HepG2 (cell line): ENCODE measurements around the gene HBS1L. TPM values are rescaled to one million over a fixed set of nuclear protein-coding genes. Genes with fewer than 3 reads are reported as not detected.

Experiments
- BORCS8-MEF2B ChIP-seq: sonication (generic); formaldehyde crosslinking; IDR thresholded peaks from 2 replicates; pipeline ENCODE4 v1.8.0; 2022; ENCODE audit warnings: mild to moderate bottlenecking, missing genetic modification reagents
- GFI1 ChIP-seq: sonication (generic); formaldehyde crosslinking; IDR thresholded peaks from 2 replicates; pipeline ENCODE4 v1.5.0; 2020; ENCODE audit warnings: missing genetic modification reagents, mild to moderate bottlenecking, borderline replicate concordance
- KDM1A ChIP-seq: IDR thresholded peaks from 2 replicates; pipeline ENCODE4 v1.6.1; 2016; ENCODE audit warnings: missing compliant biosample characterization
- KDM2A ChIP-seq: sonication (generic); formaldehyde crosslinking; IDR thresholded peaks from 2 replicates; pipeline ENCODE4 v1.4.0; 2020; ENCODE audit warnings: low read depth, missing genetic modification reagents, borderline replicate concordance
- PHF21A ChIP-seq: sonication (generic); formaldehyde crosslinking; IDR thresholded peaks from 2 replicates; pipeline ENCODE4 v1.5.0; 2020; ENCODE audit warnings: mild to moderate bottlenecking, missing genetic modification reagents
- RFX5 ChIP-seq: IDR thresholded peaks from 2 replicates; pipeline ENCODE4 v1.6.1; 2011; ENCODE audit warnings: low read depth, low read length, improper control_type of control experiment
- SIX4 ChIP-seq: sonication (generic); formaldehyde crosslinking; IDR thresholded peaks from 2 replicates; pipeline ENCODE4 v1.4.0; 2020; ENCODE audit warnings: missing genetic modification reagents
- SMAD3 ChIP-seq: sonication (generic); formaldehyde crosslinking; IDR thresholded peaks from 2 replicates; pipeline ENCODE4 v1.4.0; 2020; ENCODE audit warnings: missing genetic modification reagents
- SOX6 ChIP-seq, 2 experiments: fragments of 450-650 bp in 1 of 2; sonication (generic) in 1 of 2; formaldehyde crosslinking in 1 of 2; IDR thresholded peaks; 2 replicates each; pipeline versions ENCODE4 v1.4.0 to v1.6.1; 2017 to 2020; ENCODE audit warnings: antibody characterized with exemption in 1 of 2, mild to moderate bottlenecking in 1 of 2, missing genetic modification reagents in 1 of 2
- ZNF138 ChIP-seq: sonication (generic); formaldehyde crosslinking; IDR thresholded peaks from 2 replicates; pipeline ENCODE4 v1.5.0; 2020; ENCODE audit warnings: mild to moderate bottlenecking, low read depth, missing genetic modification reagents
- ZNF207 ChIP-seq: fragments of 450-650 bp; IDR thresholded peaks from 2 replicates; pipeline ENCODE4 v1.6.1; 2016; ENCODE audit warnings: antibody characterized with exemption, borderline replicate concordance
- ZNF496 ChIP-seq: sonication (generic); formaldehyde crosslinking; IDR thresholded peaks from 2 replicates; pipeline ENCODE4 v1.8.1; 2023; ENCODE audit warnings: mild to moderate bottlenecking, moderate library complexity, missing genetic modification reagents; ENCODE audit not compliant: insufficient replicate concordance
- ZNF713 ChIP-seq: sonication (generic); formaldehyde crosslinking; IDR thresholded peaks from 2 replicates; pipeline ENCODE4 v1.4.0; 2020; ENCODE audit warnings: mild to moderate bottlenecking, missing genetic modification reagents
- ZNF788 ChIP-seq: sonication (generic); formaldehyde crosslinking; IDR thresholded peaks from 2 replicates; pipeline ENCODE4 v1.5.0; 2020; ENCODE audit warnings: mild to moderate bottlenecking, missing genetic modification reagents, borderline replicate concordance
- ZSCAN31 ChIP-seq: sonication (generic); formaldehyde crosslinking; IDR thresholded peaks from 2 replicates; pipeline ENCODE4 v1.5.0; 2020; ENCODE audit warnings: low read depth, mild to moderate bottlenecking, missing genetic modification reagents
- ZSCAN9 ChIP-seq: IDR thresholded peaks from 2 replicates; pipeline ENCODE4 v1.6.1; 2016; ENCODE audit warnings: borderline replicate concordance
- polyA plus RNA-seq, 8 experiments: library from polyadenylated mRNA; depleted of rRNA in 3 of 8; stranded (reverse) in 7 of 8; unstranded in 1 of 8; fragments of >200 nt; fragmentation: Illumina TruSeq in 4 of 8; extraction: Trizol in 4 of 8; gene quantifications; 2 replicates each; pipeline versions ENCODE4 v1.2.1 to v1.2.3, GENCODE V29; 2011 to 2016; ENCODE audit warnings: low read depth in 4 of 8, missing spikeins in 1 of 8, mixed read lengths in 1 of 8; ENCODE audit not compliant: insufficient read depth in 1 of 8
- total RNA-seq, 5 experiments: library from RNA; depleted of rRNA; stranded (reverse); fragments of >200 nt; fragmentation: Illumina TruSeq; extraction: Trizol; gene quantifications; 2 replicates each; pipeline ENCODE4 v1.2.3, GENCODE V29; 2016; ENCODE audit warnings: low read depth in 1 of 5
- TF ChIP-seq, protein P1 (sequence below): IDR thresholded peaks from 2 replicates; pipeline ENCODE4 v1.4.0; 2020; ENCODE audit warnings: mild to moderate bottlenecking, missing genetic modification reagents
- TF ChIP-seq, protein P2 (sequence below): sonication (generic); formaldehyde crosslinking; IDR thresholded peaks from 2 replicates; pipeline ENCODE4 v1.4.0; 2020; ENCODE audit warnings: missing genetic modification reagents
- TF ChIP-seq, protein P3 (sequence below): sonication (generic); formaldehyde crosslinking; IDR thresholded peaks from 2 replicates; pipeline ENCODE4 v1.4.0; 2020; ENCODE audit warnings: mild to moderate bottlenecking, missing genetic modification reagents, borderline replicate concordance

HBS1L gene
- total and polyA plus RNA-seq, 2 of the 13 experiments (the other 11 are each of a cell fraction or from before 2014, with no cell fraction given), result 44.1 to 138 TPM

DNA sequence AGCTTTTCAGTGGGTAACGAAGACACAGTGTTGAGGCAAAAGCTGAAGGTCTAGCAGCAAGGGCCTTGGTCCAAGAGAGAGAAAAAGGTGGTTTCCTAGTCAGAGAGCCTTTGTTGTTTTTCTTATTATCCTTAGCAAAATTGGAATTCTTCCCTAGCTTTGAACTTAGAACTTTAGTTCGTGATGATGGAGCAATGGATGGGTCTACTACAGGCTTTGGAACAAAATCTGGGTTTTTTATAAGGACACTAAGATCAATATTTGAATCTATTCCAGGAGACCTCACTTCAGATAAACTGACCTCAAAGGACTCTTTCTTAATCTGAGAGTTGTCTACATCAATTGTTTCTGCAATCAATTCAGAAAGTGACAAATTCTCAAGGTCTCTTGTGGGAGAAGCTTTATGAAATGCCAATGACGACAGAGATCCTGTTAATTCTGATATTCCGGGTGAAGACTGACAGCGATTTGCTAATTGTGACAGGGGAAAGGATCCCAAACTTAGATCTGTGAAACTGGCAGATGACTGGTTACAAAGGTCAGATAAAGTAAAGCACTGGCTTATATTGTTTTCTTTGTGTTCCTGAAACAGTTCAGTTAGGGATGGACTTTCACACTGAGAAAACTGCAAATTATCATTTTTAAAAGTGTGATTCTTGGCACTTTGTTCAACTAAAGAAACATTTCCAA lies 17.7 kb downstream of the HBS1L start (continued):
- TF ChIP-seq SMAD3 (CRISPR knock-in tag) (no peak), KDM2A (CRISPR knock-in tag) (no peak), ZNF207 (no peak), ZSCAN31 (CRISPR knock-in tag) (no peak), SOX6 (IDR thresholded peaks at IDR 0.05) (no peak), SOX6 (CRISPR knock-in tag; IDR thresholded peaks at IDR 0.05) (peak; percentile 65), ZSCAN9 (CRISPR knock-in tag) (no peak), RFX5 (no peak), ZNF496 (CRISPR knock-in tag) (no peak), PHF21A (CRISPR knock-in tag) (no peak), GFI1 (CRISPR knock-in tag) (peak; percentile 25; the same call in 1 of the 2 replicates), ZNF788 (CRISPR knock-in tag) (no peak), BORCS8-MEF2B (CRISPR knock-in tag) (no peak), KDM1A (CRISPR knock-in tag) (no peak), SIX4 (CRISPR knock-in tag) (no peak), ZNF138 (CRISPR knock-in tag) (no peak), ZNF713 (CRISPR knock-in tag) (no peak)
- TF ChIP-seq, protein P1, sequence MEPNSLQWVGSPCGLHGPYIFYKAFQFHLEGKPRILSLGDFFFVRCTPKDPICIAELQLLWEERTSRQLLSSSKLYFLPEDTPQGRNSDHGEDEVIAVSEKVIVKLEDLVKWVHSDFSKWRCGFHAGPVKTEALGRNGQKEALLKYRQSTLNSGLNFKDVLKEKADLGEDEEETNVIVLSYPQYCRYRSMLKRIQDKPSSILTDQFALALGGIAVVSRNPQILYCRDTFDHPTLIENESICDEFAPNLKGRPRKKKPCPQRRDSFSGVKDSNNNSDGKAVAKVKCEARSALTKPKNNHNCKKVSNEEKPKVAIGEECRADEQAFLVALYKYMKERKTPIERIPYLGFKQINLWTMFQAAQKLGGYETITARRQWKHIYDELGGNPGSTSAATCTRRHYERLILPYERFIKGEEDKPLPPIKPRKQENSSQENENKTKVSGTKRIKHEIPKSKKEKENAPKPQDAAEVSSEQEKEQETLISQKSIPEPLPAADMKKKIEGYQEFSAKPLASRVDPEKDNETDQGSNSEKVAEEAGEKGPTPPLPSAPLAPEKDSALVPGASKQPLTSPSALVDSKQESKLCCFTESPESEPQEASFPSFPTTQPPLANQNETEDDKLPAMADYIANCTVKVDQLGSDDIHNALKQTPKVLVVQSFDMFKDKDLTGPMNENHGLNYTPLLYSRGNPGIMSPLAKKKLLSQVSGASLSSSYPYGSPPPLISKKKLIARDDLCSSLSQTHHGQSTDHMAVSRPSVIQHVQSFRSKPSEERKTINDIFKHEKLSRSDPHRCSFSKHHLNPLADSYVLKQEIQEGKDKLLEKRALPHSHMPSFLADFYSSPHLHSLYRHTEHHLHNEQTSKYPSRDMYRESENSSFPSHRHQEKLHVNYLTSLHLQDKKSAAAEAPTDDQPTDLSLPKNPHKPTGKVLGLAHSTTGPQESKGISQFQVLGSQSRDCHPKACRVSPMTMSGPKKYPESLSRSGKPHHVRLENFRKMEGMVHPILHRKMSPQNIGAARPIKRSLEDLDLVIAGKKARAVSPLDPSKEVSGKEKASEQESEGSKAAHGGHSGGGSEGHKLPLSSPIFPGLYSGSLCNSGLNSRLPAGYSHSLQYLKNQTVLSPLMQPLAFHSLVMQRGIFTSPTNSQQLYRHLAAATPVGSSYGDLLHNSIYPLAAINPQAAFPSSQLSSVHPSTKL (CRISPR knock-in tag), result peak; percentile 37; the same call in 1 of the 2 replicates
- TF ChIP-seq, protein P2, sequence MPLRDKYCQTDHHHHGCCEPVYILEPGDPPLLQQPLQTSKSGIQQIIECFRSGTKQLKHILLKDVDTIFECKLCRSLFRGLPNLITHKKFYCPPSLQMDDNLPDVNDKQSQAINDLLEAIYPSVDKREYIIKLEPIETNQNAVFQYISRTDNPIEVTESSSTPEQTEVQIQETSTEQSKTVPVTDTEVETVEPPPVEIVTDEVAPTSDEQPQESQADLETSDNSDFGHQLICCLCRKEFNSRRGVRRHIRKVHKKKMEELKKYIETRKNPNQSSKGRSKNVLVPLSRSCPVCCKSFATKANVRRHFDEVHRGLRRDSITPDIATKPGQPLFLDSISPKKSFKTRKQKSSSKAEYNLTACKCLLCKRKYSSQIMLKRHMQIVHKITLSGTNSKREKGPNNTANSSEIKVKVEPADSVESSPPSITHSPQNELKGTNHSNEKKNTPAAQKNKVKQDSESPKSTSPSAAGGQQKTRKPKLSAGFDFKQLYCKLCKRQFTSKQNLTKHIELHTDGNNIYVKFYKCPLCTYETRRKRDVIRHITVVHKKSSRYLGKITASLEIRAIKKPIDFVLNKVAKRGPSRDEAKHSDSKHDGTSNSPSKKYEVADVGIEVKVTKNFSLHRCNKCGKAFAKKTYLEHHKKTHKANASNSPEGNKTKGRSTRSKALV (CRISPR knock-in tag), result 0 out of 2 replicates have a peak, but pooled peaks have one; percentile 20
- TF ChIP-seq, protein P3, sequence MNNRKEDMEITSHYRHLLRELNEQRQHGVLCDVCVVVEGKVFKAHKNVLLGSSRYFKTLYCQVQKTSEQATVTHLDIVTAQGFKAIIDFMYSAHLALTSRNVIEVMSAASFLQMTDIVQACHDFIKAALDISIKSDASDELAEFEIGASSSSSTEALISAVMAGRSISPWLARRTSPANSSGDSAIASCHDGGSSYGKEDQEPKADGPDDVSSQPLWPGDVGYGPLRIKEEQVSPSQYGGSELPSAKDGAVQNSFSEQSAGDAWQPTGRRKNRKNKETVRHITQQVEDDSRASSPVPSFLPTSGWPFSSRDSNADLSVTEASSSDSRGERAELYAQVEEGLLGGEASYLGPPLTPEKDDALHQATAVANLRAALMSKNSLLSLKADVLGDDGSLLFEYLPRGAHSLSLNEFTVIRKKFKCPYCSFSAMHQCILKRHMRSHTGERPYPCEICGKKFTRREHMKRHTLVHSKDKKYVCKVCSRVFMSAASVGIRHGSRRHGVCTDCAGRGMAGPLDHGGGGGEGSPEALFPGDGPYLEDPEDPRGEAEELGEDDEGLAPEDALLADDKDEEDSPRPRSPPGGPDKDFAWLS (CRISPR knock-in tag), result no peak
